Neural cell (in vitro differentiated cells): Measurements from ENCODE around the gene EPC2. TPM values are rescaled to one million over a fixed set of nuclear protein-coding genes. Genes with fewer than 3 reads are reported as not detected.

Experiments
- H2AFZ ChIP-seq: fragments of 200-600, 300-800 bp; sonication (generic), shearing (Covaris generic); 2 replicates; pipeline ENCODE4 v1.6.0; 2014; ENCODE audit warnings: low read depth, mild to moderate bottlenecking, antibody characterized with exemption, low read length, moderate library complexity
- H3F3A ChIP-seq: fragments of 200-600 bp; shearing (Covaris generic); 2 replicates; pipeline ENCODE4 v1.6.1; 2016; ENCODE audit warnings: mild to moderate bottlenecking, moderate library complexity, mixed read lengths, antibody characterized with exemption, low read length; ENCODE audit not compliant: insufficient read depth, poor library complexity, severe bottlenecking
- H3K27ac ChIP-seq: fragments of 200-600, 300-800 bp; sonication (generic), shearing (Covaris generic); 2 replicates; pipeline ENCODE4 v1.5.1; 2014; ENCODE audit warnings: mild to moderate bottlenecking, low read length, moderate library complexity
- H3K27me3 ChIP-seq: fragments of 300-800, 200-600 bp; sonication (generic), shearing (Covaris generic); 2 replicates; pipeline ENCODE4 v1.6.0; 2014; ENCODE audit warnings: mild to moderate bottlenecking, low read depth, low read length, moderate library complexity; ENCODE audit not compliant: insufficient read depth
- H3K36me3 ChIP-seq: fragments of 300-800, 200-600 bp; sonication (generic), shearing (Covaris generic); 2 replicates; pipeline ENCODE4 v1.5.1; 2014; ENCODE audit warnings: mild to moderate bottlenecking, antibody characterized with exemption, low read length, moderate library complexity; ENCODE audit not compliant: insufficient read depth
- H3K4me2 ChIP-seq: fragments of 300-800, 200-600 bp; sonication (generic), shearing (Covaris generic); 2 replicates; pipeline ENCODE4 v1.6.0; 2014; ENCODE audit warnings: mild to moderate bottlenecking, low read length
- H3K4me3 ChIP-seq: fragments of 300-800, 200-600 bp; sonication (generic), shearing (Covaris generic); 2 replicates; pipeline ENCODE4 v1.5.1; 2014; ENCODE audit warnings: mild to moderate bottlenecking, low read length, moderate library complexity
- H3K79me2 ChIP-seq: fragments of 200-600 bp; shearing (Covaris generic); replicated peaks from 2 replicates; pipeline ENCODE4 v1.6.0; 2014; ENCODE audit warnings: mild to moderate bottlenecking, low read length, moderate library complexity; ENCODE audit not compliant: insufficient read depth
- H3K9ac ChIP-seq: fragments of 300-800, 200-600 bp; sonication (generic), shearing (Covaris generic); 2 replicates; pipeline ENCODE4 v1.6.1; 2016; ENCODE audit warnings: mild to moderate bottlenecking, low read length, mixed read lengths
- H3K9me2 ChIP-seq: fragments of 200-600 bp; shearing (Covaris generic); 2 replicates; pipeline ENCODE4 v1.6.1; 2016; ENCODE audit warnings: mild to moderate bottlenecking, low read length, mixed read lengths; ENCODE audit not compliant: insufficient read depth
- H3K9me3 ChIP-seq: fragments of 200-600, 300-800 bp; sonication (generic), shearing (Covaris generic); 2 replicates; pipeline ENCODE4 v1.6.1; 2016; ENCODE audit warnings: mild to moderate bottlenecking, mixed run types, low read length, moderate library complexity, mixed read lengths
- H4K20me1 ChIP-seq: fragments of 200-600 bp; shearing (Covaris generic); 2 replicates; pipeline ENCODE4 v1.6.1; 2016; ENCODE audit warnings: mild to moderate bottlenecking, mixed run types; ENCODE audit not compliant: insufficient read depth
- CTCF ChIP-seq: fragments of 450-650 bp; IDR thresholded peaks from 2 replicates; pipeline ENCODE4 v1.5.1; 2014; ENCODE audit warnings: antibody characterized with exemption, mild to moderate bottlenecking, moderate library complexity; ENCODE audit not compliant: poor library complexity, severe bottlenecking
- EP300 ChIP-seq: fragments of 450-650 bp; conservative IDR thresholded peaks from 2 replicates; pipeline ENCODE4 v1.6.1; 2014; ENCODE audit warnings: antibody characterized with exemption, mild to moderate bottlenecking, moderate library complexity; ENCODE audit not compliant: poor library complexity, severe bottlenecking
- EZH2 ChIP-seq: fragments of 200-600, 300-800 bp; shearing (Covaris generic), sonication (generic); IDR thresholded peaks from 2 replicates; pipeline ENCODE4 v1.6.1; 2014; ENCODE audit warnings: antibody characterized with exemption, low read length, borderline replicate concordance, mild to moderate bottlenecking; ENCODE audit not compliant: insufficient read depth, poor library complexity, severe bottlenecking
- MXI1 ChIP-seq: fragments of 450-650 bp; conservative IDR thresholded peaks from 2 replicates; pipeline ENCODE4 v1.6.1; 2014; ENCODE audit warnings: antibody characterized with exemption, mild to moderate bottlenecking; ENCODE audit not compliant: poor library complexity, severe bottlenecking
- POLR2AphosphoS5 ChIP-seq: IDR thresholded peaks from 2 replicates; pipeline ENCODE4 v1.6.1; 2012
- RAD21 ChIP-seq: fragments of 450-650 bp; conservative IDR thresholded peaks from 2 replicates; pipeline ENCODE4 v1.6.1; 2014; ENCODE audit warnings: antibody characterized with exemption, mild to moderate bottlenecking, moderate library complexity
- REST ChIP-seq: IDR thresholded peaks from 2 replicates; pipeline ENCODE4 v1.6.1; 2012; ENCODE audit warnings: borderline replicate concordance
- SMC3 ChIP-seq: fragments of 450-650 bp; conservative IDR thresholded peaks from 2 replicates; pipeline ENCODE4 v1.6.1; 2014; ENCODE audit warnings: antibody characterized with exemption, mild to moderate bottlenecking, moderate library complexity; ENCODE audit not compliant: poor library complexity
- TAF1 ChIP-seq: IDR thresholded peaks from 2 replicates; pipeline ENCODE4 v1.6.1; 2012; ENCODE audit warnings: low read depth
- polyA plus RNA-seq: library from polyadenylated mRNA; depleted of rRNA; stranded (reverse); fragments of >200 nt; gene quantifications from 2 replicates; pipeline ENCODE4 v1.2.3, GENCODE V29; 2014

EPC2 gene
- polyA plus RNA-seq, 1 donor from 2014 or later = 43.9 TPM

GRCh38 chr2:148599109-148599991 lies 45.2 kb upstream of the EPC2 start:
- H2AFZ ChIP-seq = no peak overlapping the region
- no peaks in the 10 kb centered on the region for H3K36me3 ChIP-seq
- TF ChIP-seq EZH2 (no peak), EP300 (peak; percentile 95), TAF1 (no peak), RAD21 (no peak), MXI1 (no peak), SMC3 (no peak), POLR2AphosphoS5 (peak; percentile 82), REST (peak; percentile 32), CTCF (no peak)
- H3K4me3 ChIP-seq = no peak overlapping the region
- no peaks in the 10 kb centered on the region for H3K9me2 ChIP-seq
- H3K4me2 ChIP-seq = no peak overlapping the region
- no peak overlapping the region for H3K27ac ChIP-seq
- no peaks in the 10 kb centered on the region for H3F3A ChIP-seq
- no peaks in the 10 kb centered on the region for H4K20me1 ChIP-seq
- H3K9ac ChIP-seq = no peak overlapping the region
- peaks cover 3% of the 10 kb centered on the region for H3K9me3 ChIP-seq
- no peaks in the 10 kb centered on the region for H3K79me2 ChIP-seq
- no peaks in the 10 kb centered on the region for H3K27me3 ChIP-seq

- no peak overlapping the region for H3K27ac ChIP-seq
- no peak overlapping the region for H2AFZ ChIP-seq
- no peak overlapping the region for H3K4me3 ChIP-seq
These were observed 41.5 kb upstream of the EPC2 start for GRCh38 chr2:148602885-148603561.

More at GRCh38 chr2:148602885-148603561, 41.5 kb upstream of the EPC2 start:
- H3K27me3 ChIP-seq = no peaks in the 10 kb centered on the region
- H3K9ac ChIP-seq = no peak overlapping the region
- H3K9me2 ChIP-seq = no peaks in the 10 kb centered on the region
- H3K4me2 ChIP-seq = no peak overlapping the region
- no peaks in the 10 kb centered on the region for H3F3A ChIP-seq
- no peaks in the 10 kb centered on the region for H3K79me2 ChIP-seq
- no peak for TF ChIP-seq CTCF
- no peak for TF ChIP-seq MXI1
- TF ChIP-seq EZH2 = no peak
- no peak for TF ChIP-seq POLR2AphosphoS5
- TF ChIP-seq TAF1 = no peak
- no peak for TF ChIP-seq SMC3
- TF ChIP-seq REST = no peak
- TF ChIP-seq RAD21 = no peak
- TF ChIP-seq EP300 = no peak
- H3K36me3 ChIP-seq = no peaks in the 10 kb centered on the region
- H4K20me1 ChIP-seq = no peaks in the 10 kb centered on the region
- peaks cover 3% of the 10 kb centered on the region for H3K9me3 ChIP-seq
